Thyroid gland (tissue), 4 donors: Measurements from ENCODE around the gene TRIM46.

Experiments used
- CTCF ChIP-seq, 6 experiments: fragments of 200-600 bp in 3 of 6; fragments of 450-650 bp in 3 of 6; sonication (generic) in 3 of 6; IDR thresholded peaks; one replicate each; pipeline ENCODE4 v1.5.1; 2016 to 2019; ENCODE audit warnings: antibody characterized with exemption in 6 of 6, mild to moderate bottlenecking in 2 of 6, inconsistent platforms in 1 of 6, moderate library complexity in 1 of 6
- POLR2A ChIP-seq, 2 donors: fragments of 450-650 bp; IDR thresholded peaks; one replicate each; pipeline ENCODE4 v1.6.1; 2017; ENCODE audit warnings: antibody characterized with exemption in 2 of 2, mild to moderate bottlenecking in 2 of 2, moderate library complexity in 1 of 2

GRCh38 chr1:155182052-155182550 is 8.5 kb downstream of the TRIM46 start:
- no peak for TF ChIP-seq CTCF (IDR thresholded peaks at IDR 0.05)
- no peak for TF ChIP-seq POLR2A (IDR thresholded peaks at IDR 0.05)
